Activated CD4-positive, alpha-beta T cell treated with anti-CD3 and anti-CD28 coated beads for 24 hours (primary cell): ENCODE data around the gene ANKRD36.
"Not testable (repeated sequence)": the region's sequence is repeated elsewhere in the genome, so short reads cannot be mapped to it uniquely, and the experiment has no call there.

ENCODE experiments used
- DNase-seq, 2 donors: peaks; one replicate each; pipeline ENCODE4 v3.0.0-alpha.2; 2020; ENCODE audit warnings: low read depth in 2 of 2

The ANKRD36 gene

DNA sequence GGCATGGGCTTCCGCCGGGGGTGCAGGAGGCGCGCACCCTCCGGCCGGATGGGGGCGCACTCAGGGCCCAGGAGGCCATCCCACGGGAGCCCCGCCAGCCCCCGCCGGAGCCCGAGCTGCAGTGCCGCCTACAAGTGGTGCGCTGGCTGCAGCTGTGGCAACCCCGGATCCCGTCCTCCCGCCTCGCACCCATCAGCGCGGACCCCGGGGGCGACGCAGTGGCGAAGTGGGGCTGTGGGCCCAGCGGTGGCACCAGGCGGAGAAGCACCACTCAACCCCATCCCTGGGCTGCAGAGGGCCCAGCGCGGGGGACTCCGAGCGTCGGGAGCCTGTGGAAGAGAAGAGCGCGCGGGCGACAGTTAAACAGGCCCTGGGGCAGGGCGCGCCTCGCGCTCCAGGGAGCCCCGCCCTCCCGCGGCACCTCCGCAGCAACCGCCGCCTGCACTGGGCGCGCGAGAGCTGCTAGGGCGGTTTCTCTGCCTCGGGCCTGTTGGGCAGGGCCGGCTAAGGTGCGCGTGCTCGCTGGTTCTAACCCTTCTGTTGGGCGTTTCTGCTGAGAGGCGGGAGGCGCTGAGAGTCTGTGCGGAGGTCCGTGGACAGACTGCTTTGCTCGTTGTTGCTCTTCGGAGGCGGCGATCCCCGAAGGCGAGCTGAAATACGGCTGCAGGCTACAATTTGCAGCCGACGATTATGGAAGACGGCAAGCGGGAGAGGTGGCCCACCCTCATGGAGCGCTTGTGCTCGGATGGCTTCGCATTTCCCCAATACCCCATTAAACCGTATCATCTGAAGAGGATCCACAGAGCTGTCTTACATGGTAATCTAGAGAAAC, at the start of gene ANKRD36:
ANKRD36 (plus strand) TSS at position 104 of the 832 bp plus-strand sequence; CDS start at position 691, 587 bp downstream.
- DNase-seq: peak; percentile 76 to 77

DNA sequence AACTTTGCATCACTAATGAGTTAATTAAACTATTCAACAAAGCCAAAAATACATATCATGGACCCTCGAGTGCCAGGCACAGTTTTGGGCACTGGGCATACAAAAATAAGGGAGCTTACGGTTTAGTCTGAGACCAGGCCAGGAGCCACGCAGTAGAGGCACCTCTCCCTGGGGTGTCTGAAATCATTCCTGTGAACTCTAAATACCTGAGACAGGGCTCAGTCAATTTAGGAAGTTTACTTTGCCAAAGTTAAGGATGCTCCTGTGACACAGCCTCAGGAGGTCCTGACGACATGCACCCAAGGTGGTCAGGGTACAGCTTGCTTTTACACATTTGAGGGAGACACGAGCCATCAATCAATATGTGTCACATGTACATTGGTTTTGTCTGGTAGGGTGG, 46.9 kb upstream of the ANKRD36 start:
- DNase-seq: not testable (repeated sequence)

GRCh38 chr2:97067279-97068004, 45.5 kb upstream of the ANKRD36 start:
- no peak for DNase-seq

DNA sequence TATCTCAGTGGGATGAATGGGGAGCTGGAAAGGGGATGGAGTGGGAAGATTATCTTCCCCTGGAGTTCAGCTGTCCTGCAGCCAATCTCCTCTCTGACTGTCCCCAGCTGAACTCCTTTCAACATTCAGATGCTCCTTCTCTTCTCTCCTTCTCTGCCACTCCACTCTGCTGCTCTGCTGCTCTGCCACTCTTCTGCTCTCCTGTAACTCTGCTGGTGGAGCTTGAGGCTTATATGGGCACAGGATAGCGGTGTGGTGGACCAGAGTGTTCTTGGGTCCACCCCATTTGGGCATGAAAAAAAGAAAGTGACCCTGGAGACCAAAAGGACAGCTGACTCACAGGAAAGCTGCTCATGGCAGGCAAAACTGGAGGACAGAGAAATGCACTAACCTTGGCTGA, 44.9 kb upstream of the ANKRD36 start:
- DNase-seq: no peak

GRCh38 chr2:97068722-97069121, 44.2 kb upstream of the ANKRD36 start:
- DNase-seq: not testable (repeated sequence)

DNA sequence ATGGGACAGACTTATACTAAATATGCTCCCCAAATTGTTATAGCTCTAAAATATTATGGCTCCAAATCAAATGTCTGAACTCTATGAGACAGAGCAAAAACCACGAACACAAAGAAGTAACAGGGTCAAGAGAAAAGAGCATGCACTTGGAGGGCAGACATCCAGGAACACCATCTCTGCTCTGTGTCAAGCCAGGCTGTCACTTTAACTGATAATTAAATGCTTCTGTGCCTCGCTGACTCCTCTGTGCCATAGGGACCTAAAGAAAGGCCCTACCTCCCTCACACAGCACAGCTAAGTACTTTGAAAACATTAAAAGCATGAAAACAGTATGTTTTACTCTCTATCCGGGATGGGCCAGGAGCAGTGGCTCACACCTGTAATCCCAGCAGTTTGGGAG, 42.0 kb upstream of the ANKRD36 start:
- DNase-seq: not testable (repeated sequence)

- DNase-seq: not testable (repeated sequence)
Observed at GRCh38 chr2:97077213-97077612, 35.7 kb upstream of the ANKRD36 start.

DNA sequence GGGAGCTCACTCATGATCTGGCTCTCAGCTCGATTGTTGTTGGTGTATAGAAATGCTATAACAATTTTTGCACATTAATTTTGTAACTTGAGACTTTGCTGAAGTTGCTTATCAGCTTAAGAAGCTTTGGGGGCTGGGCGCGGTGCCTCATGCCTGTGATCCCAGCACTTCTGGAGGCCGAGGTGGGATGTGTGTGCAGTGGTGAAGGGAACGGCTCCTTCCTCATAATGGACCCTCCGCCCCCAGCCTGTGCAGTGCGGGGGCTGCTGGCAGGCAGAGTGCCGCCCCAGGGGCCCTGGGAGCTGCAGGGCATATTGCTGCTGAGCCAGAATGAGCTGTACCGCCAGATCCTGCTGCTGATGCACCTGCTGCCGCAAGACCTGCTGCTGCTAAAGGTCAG, 32.1 kb upstream of the ANKRD36 start:
- not testable (repeated sequence) for DNase-seq

- DNase-seq: not testable (repeated sequence)
Observed at GRCh38 chr2:97082206-97082605, 30.7 kb upstream of the ANKRD36 start.

DNA sequence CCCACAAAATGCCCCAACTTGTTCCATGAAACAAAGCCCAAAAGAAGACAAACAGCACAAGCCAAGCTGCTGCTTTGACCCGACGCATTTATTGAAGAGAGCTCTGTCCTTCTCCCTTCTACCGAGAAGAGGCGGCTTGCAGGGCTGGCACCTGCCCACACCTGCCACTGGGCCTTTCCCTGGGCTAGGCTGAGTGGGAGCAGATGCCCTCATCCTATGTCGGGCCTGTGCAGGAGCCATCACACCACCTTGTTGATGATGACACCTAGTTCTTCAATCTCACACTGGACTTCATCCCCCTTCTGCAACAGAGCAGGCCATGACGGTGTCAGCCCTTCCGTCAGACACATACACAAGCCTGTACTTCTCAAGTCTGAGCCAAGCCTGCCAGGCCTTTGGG, 29.4 kb upstream of the ANKRD36 start:
- DNase-seq: not testable (repeated sequence)

GRCh38 chr2:97085093-97085492, 27.9 kb upstream of the ANKRD36 start:
- DNase-seq: not testable (repeated sequence)

GRCh38 chr2:97088706-97089105, 24.2 kb upstream of the ANKRD36 start:
- not testable (repeated sequence) for DNase-seq

- not testable (repeated sequence) for DNase-seq
Observed at GRCh38 chr2:97092946-97093345, 20.0 kb upstream of the ANKRD36 start.

- DNase-seq: not testable (repeated sequence)
Observed at GRCh38 chr2:97093983-97094771, 18.8 kb upstream of the ANKRD36 start.

DNA sequence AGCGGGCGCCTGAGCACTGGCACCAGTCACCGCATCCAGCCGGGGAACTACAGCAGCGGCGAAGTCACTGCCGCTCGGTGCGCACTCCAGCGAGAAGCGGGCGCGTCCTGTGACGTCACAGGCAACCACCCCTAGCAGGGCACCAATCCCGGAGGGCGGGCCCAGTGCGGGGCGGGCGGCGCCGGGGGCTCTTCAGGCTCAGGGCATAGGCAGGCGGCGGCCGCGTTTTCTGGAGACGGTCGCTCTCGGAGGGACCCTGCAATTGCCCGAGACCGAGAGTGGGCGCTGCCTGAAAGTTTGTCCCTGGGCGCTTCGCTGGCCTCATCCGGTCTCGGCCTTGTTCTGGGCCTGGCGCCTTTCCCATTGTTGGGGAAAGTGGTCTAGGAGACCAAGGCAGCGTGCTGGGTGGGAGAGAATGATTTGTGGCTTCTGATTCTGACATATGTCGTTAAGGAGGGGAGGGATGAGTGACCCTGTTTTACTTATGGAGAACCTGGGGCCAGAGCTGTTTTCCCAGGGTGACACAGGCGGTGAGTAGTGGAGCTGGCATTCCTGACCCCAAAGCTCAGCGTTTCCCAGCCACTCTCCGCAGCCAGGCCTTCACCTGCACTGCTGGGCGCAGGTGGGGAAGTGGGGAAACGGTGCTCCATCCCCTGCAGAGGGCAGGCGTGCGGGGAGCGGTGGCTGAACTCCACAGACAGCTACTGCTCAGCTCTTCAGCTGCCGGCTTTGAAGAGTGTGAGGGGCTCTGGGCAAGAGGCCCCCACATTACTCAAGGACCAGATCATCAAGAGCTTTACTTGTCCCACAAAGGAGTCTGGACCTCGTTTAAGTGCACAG, 18.0 kb upstream of the ANKRD36 start, which contains the start of gene FAHD2B:
FAHD2B (minus strand) TSS at position 111 of the 840 bp plus-strand sequence. CDS start 3,176 bp downstream, outside the sequence.
- DNase-seq: peak; percentile 72 to 84

DNA sequence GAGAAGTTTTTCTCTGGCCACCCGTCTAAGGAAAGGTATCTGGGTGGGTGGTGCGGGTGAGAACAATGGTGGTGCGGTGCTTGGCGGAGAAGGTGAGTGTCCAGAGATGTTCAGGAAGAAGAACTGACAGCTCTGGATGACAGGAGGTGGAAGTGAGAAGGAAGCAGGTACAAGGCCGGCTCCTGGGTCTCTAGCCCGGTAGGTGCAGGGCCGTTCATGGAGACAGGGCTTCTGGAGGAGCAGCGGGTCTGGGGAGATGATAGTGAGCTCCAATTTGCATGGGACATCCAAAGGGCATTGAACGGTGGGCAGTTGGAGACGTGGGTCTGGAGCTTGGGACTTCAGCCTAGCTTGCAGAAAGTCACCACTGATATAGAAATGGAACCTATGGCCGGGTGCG, 17.3 kb upstream of the ANKRD36 start:
- DNase-seq: no peak

DNA sequence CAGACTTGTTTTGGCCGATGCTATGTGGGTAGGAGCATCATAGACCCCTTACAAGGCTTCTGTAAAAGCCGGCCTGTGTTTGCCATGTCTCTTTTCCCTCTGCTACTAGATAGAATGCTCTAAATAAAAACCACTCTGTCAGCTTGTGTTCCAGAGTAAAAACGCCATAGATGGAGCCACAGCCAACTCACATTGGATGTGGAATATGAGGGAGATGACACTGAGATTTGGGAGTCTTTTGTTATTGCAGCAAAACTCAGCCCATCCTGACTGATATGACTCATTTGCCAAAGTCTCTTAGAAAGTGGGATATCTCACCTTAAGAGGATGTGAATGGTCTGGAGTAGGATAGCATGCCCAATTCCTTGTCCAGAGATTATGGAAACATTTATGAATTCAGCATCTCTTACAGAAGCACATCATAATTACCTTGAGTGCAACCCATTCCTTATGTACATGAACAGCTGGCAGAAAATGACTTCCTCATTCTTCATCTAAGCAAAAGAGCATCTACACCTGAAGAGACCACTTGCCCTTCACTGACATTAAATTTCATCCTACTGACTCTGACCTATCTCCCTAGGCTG, 14.1 kb upstream of the ANKRD36 start:
- not testable (repeated sequence) for DNase-seq

DNA sequence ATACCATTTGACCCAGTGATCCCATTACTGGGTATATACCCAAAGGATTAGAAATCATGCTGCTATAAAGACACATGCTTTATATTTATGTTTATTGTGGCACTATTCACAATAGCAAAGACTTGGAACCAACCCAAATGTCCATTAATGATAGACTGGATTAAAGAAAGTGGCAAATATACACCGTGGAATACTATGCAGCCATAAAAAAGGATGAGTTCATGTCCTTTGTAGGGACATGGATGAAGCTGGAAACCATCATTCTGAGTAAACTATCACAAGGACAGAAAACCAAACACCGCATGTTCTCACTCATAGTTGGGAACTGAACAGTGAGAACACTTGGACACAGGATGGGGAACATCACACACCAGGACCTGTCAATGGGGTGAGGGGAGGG, 6.1 kb upstream of the ANKRD36 start:
- DNase-seq: not testable (repeated sequence)

GRCh38 chr2:97111246-97111645, 1.7 kb upstream of the ANKRD36 start:
- not testable (repeated sequence) for DNase-seq

DNA sequence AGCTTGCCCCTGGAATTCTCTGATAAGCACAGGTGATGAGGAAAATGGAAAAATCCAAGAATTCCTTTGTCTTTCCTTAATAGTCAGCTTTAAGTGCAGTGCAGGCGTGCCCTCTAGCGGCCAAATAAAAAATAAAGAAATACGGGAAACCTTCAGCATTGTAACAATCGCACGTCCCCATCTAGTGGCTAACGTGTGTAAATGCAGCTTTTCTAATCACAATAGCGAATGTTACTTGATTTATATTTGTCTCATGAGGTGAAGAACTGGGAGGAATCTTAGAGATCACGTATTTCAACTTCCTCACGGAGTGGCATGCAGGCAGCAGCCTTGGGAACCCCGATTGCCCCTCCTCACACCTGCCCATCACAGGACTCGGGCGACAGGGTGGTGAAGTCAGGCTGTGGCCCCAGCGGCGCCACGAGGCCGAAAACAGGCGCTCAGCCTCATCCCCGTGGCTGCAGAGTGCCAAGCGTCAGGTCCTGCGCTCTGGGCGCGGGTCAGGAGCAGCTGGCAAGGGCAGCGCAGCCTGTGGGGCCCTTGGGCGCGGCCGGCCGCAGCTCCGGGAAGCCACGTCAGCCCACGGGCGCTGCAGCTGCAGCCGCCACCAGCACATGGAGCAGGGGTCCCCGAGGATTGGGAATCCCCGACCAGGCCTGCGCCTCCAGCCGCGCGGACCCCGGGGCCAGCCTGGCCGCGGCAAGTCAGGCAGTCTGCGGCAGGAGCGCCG, 468 bp upstream of the ANKRD36 start:
- peak; percentile 13 to 60 for DNase-seq
